Measurements from ENCODE around the gene MYBPC2.

GRCh38 chr19:50500060-50500752, 67.5 kb downstream of the MYBPC2 start:
- TF ChIP-seq POLR2A (IDR thresholded peaks at IDR 0.05; ENCODE audit: low read length) = no peak
- no peak for TF ChIP-seq GATA1 (IDR thresholded peaks at IDR 0.05; ENCODE audit: low read depth, low read length)
